Hepatocyte (in vitro differentiated cells): ENCODE results near the gene CFAP54. TPM values are rescaled to one million over a fixed set of nuclear protein-coding genes. Genes with fewer than 3 reads are reported as not detected.
A peak's percentile ranks its signal among the peaks of the same experiment; 100 is the strongest.

Experiments
- DNase-seq: peaks from one replicate; pipeline ENCODE4 v3.0.0-alpha.2; 2016; ENCODE audit warnings: low spot score
- H2AFZ ChIP-seq: fragments of 200-600 bp; sonication (generic); 2 replicates; pipeline ENCODE4 v1.6.0; 2016; ENCODE audit warnings: antibody characterized with exemption, mild to moderate bottlenecking
- H3K27ac ChIP-seq: fragments of 200-600 bp; sonication (generic); 2 replicates; pipeline ENCODE4 v1.5.1; 2016; ENCODE audit warnings: mild to moderate bottlenecking
- H3K27me3 ChIP-seq: fragments of 200-600 bp; sonication (generic); 2 replicates; pipeline ENCODE4 v1.6.1; 2016
- H3K36me3 ChIP-seq: fragments of 200-600 bp; sonication (generic); replicated peaks from 2 replicates; pipeline ENCODE4 v1.5.1; 2016; ENCODE audit warnings: low read depth; ENCODE audit not compliant: insufficient read depth
- H3K4me1 ChIP-seq: fragments of 200-600 bp; sonication (generic); 2 replicates; pipeline ENCODE4 v1.5.1; 2016; ENCODE audit warnings: mild to moderate bottlenecking, moderate library complexity; ENCODE audit not compliant: insufficient read depth
- H3K4me2 ChIP-seq: fragments of 200-600 bp; sonication (generic); 2 replicates; pipeline ENCODE4 v1.6.0; 2016
- H3K4me3 ChIP-seq: fragments of 200-600 bp; sonication (generic); 2 replicates; pipeline ENCODE4 v1.5.1; 2016; ENCODE audit warnings: mild to moderate bottlenecking
- H3K79me2 ChIP-seq: fragments of 200-600 bp; sonication (generic); 2 replicates; pipeline ENCODE4 v1.6.0; 2017; ENCODE audit warnings: mild to moderate bottlenecking
- H3K9me2 ChIP-seq: fragments of 200-600 bp; sonication (generic); replicated peaks from 2 replicates; pipeline ENCODE4 v1.6.0; 2017; ENCODE audit warnings: mild to moderate bottlenecking; ENCODE audit not compliant: insufficient read depth
- H3K9me3 ChIP-seq: fragments of 200-600 bp; sonication (generic); 2 replicates; pipeline ENCODE4 v1.5.1; 2016; ENCODE audit warnings: low read depth, mild to moderate bottlenecking
- H4K20me1 ChIP-seq: fragments of 200-600 bp; sonication (generic); 2 replicates; pipeline ENCODE4 v1.6.0; 2016; ENCODE audit warnings: mild to moderate bottlenecking; ENCODE audit not compliant: insufficient read depth, poor library complexity, severe bottlenecking
- EZH2 ChIP-seq: fragments of 200-600 bp; sonication (generic); IDR thresholded peaks from 2 replicates; pipeline ENCODE4 v1.6.1; 2016; ENCODE audit warnings: antibody characterized with exemption, mild to moderate bottlenecking, borderline replicate concordance
- EZH2phosphoT487 ChIP-seq: fragments of 200-600 bp; sonication (generic); IDR thresholded peaks from one replicate; pipeline ENCODE4 v1.6.1; 2018; ENCODE audit warnings: antibody characterized with exemption, mild to moderate bottlenecking, low read depth, moderate library complexity; ENCODE audit not compliant: unreplicated experiment, severe bottlenecking
- WGBS: methylation state at CpG from one replicate; pipeline ENCODE4 v1.1.6; 2016; ENCODE audit warnings: low lambda C conversion rate; ENCODE audit errors: missing lambda C conversion rate; 5-methylcytosine and 5-hydroxymethylcytosine counted together
- polyA plus RNA-seq: library from polyadenylated mRNA; unstranded; fragments of >200 nt; fragmentation: Nextera tagmentation; extraction: Ambion mirVana; gene quantifications from 2 replicates; pipeline ENCODE4 v1.2.1, GENCODE V29; 2016
- total RNA-seq: library from RNA; depleted of rRNA; stranded (reverse); fragments of >200 nt; gene quantifications from 2 replicates; pipeline ENCODE4 v1.2.3, GENCODE V29; 2014
- TF ChIP-seq, protein P1 (sequence below): fragments of 200-600 bp; sonication (generic); IDR thresholded peaks from 2 replicates; pipeline ENCODE4 v1.5.1; 2016; ENCODE audit warnings: antibody characterized with exemption, mild to moderate bottlenecking; ENCODE audit not compliant: poor library complexity

Gene CFAP54
- total and polyA plus RNA-seq, 2 experiments from 2014 or later = 0.64 to 0.67 TPM

DNA sequence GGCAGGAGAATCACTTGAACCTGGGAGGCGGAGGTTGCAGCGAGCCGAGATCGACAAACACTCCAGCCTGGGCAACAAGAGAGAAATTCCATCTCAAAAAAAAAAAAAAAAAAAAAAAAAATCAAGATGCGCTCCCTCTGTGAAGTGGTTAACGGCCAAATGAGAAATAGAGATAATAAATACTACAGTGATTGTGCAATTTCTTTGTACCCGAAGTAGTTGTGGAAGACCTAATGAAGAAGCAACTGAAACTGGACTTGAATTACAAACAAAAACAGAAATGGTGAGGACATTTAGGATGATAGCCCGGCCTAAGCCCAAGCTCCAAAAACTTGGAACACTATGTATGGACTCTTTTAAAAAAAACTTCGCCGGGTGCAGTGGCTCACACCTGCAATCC lies 45.0 kb upstream of the CFAP54 start:
- H3K79me2 ChIP-seq = no peaks in the 10 kb centered on the region
- H3K36me3 ChIP-seq = no peaks in the 10 kb centered on the region
- TF ChIP-seq EZH2 = no peak
- TF ChIP-seq EZH2phosphoT487 = no peak
- TF ChIP-seq, protein P1, sequence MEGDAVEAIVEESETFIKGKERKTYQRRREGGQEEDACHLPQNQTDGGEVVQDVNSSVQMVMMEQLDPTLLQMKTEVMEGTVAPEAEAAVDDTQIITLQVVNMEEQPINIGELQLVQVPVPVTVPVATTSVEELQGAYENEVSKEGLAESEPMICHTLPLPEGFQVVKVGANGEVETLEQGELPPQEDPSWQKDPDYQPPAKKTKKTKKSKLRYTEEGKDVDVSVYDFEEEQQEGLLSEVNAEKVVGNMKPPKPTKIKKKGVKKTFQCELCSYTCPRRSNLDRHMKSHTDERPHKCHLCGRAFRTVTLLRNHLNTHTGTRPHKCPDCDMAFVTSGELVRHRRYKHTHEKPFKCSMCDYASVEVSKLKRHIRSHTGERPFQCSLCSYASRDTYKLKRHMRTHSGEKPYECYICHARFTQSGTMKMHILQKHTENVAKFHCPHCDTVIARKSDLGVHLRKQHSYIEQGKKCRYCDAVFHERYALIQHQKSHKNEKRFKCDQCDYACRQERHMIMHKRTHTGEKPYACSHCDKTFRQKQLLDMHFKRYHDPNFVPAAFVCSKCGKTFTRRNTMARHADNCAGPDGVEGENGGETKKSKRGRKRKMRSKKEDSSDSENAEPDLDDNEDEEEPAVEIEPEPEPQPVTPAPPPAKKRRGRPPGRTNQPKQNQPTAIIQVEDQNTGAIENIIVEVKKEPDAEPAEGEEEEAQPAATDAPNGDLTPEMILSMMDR = no peak
- peaks cover 3% of the 10 kb centered on the region for H3K4me1 ChIP-seq
- DNase-seq = no peak
- no peaks in the 10 kb centered on the region for H3K27me3 ChIP-seq
- H2AFZ ChIP-seq = no peak overlapping the region
- no peaks in the 10 kb centered on the region for H3K9me3 ChIP-seq
- no peak overlapping the region for H3K4me2 ChIP-seq
- no peak overlapping the region for H3K27ac ChIP-seq
- no peaks in the 10 kb centered on the region for H4K20me1 ChIP-seq
- no peaks in the 10 kb centered on the region for H3K9me2 ChIP-seq
- H3K4me3 ChIP-seq = no peak overlapping the region
- 98% methylated on average over 10 of the region's 10 CpGs for WGBS

DNA sequence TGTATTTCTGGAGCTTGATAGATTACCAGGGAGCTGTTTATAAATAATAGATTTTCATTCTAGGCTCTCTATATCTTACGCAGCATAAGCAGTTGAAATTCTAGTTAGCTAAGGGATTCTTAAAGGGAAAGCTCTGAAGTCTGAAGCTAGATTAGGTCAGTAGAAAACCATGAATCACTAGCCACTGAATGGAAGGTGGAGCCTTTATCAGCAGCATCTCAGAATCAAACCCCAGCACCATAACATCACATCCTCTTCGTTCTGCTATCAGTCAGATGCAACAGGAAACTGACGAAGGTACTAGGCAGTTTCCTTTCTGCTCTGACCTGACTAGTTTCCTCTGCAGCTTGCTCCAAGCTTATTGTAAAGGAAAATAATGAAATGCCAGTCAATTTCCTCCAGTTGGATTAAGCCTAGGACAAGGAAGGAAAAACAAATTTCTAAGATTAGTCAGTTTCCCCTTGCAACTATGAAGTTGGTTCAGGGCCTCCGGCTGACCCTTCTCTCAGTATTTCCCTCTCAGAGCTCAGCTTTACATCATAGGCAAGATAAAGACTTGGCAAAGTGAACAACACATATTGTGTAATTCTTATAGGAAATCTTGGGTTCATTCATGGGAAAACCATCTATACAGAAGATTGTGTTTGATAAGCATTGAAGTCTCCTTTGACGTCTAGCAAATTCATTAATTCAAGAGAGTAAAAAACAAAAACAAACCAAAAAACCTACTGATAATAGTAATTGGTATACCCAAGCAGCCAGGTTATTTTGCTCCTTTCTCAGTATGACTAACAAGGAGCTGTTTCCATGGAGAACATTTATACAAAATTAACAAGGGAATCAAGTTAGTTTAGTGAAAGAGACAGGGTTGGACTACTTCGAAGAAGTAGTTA lies 43.4 kb upstream of the CFAP54 start:
- peaks cover 3% of the 10 kb centered on the region for H3K4me1 ChIP-seq
- no peak overlapping the region for H2AFZ ChIP-seq
- peak overlapping the region; percentile 65 for H3K27ac ChIP-seq
- no peaks in the 10 kb centered on the region for H3K27me3 ChIP-seq
- no peaks in the 10 kb centered on the region for H3K9me3 ChIP-seq
- TF ChIP-seq EZH2phosphoT487 (no peak), EZH2 (no peak)
- TF ChIP-seq, protein P1 = no peak
- 66% methylated on average over 6 of the region's 6 CpGs for WGBS
- no peaks in the 10 kb centered on the region for H4K20me1 ChIP-seq
- no peak overlapping the region for H3K4me2 ChIP-seq
- no peaks in the 10 kb centered on the region for H3K79me2 ChIP-seq
- no peak overlapping the region for H3K4me3 ChIP-seq
- H3K9me2 ChIP-seq = no peaks in the 10 kb centered on the region
- DNase-seq = no peak
- no peaks in the 10 kb centered on the region for H3K36me3 ChIP-seq

DNA sequence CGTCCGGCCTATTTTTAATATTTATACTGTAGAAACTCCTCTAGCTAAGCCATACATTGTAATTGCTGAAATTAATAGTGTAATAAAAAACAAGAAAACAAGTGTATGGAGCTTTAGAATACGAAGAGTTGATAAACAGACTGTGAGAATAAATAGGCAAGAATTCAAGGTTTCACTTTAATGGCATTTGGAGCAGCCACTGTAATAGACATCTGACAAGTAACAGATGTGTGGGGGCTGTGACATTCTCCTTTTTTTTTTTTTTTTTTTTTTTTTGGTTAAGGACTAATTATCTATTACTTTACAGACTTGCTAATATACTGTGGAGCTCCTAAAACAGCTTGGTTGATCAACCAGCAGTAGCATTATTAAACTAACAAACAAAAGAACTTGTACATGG lies 42.1 kb upstream of the CFAP54 start:
- Histone ChIP-seq H3K4me3 (no peak overlapping the region), H2AFZ (no peak overlapping the region), H3K79me2 (no peaks in the 10 kb centered on the region), H4K20me1 (no peaks in the 10 kb centered on the region), H3K4me1 (peaks cover 3% of the 10 kb centered on the region), H3K27ac (no peak overlapping the region), H3K9me2 (no peaks in the 10 kb centered on the region), H3K27me3 (no peaks in the 10 kb centered on the region), H3K36me3 (no peaks in the 10 kb centered on the region), H3K9me3 (no peaks in the 10 kb centered on the region), H3K4me2 (no peak overlapping the region)
- TF ChIP-seq EZH2 (no peak), EZH2phosphoT487 (no peak)
- TF ChIP-seq, protein P1 = no peak
- DNase-seq = no peak
- 83% methylated on average over 3 of the region's 3 CpGs for WGBS
